ENCODE measurements around the gene MT1H. TPM values are rescaled to one million over a fixed set of nuclear protein-coding genes. Genes with fewer than 3 reads are reported as not detected.

The MT1H gene
- total and polyA plus RNA-seq, 2 of the 13 experiments (the other 11 are each of a cell fraction or from before 2014, with no cell fraction given): 0.60 TPM; not detected in 1

GRCh38 chr16:56645838-56646237, 23.8 kb upstream of the MT1H start:
- FAIRE-seq: no peak
- intact Hi-C loops (cut with micrococcal nuclease; ENCODE audit: unreplicated experiment): no loop called here

More at GRCh38 chr16:56645838-56646237, 23.8 kb upstream of the MT1H start:
- whole genome bisulfite sequencing (ENCODE audit: low lambda C conversion rate): 0% methylated on average over 1 of the region's 1 CpG
- in situ Hi-C loops (cut with HindIII; ENCODE audit: extremely low pct_ligation_motif_present, low pct_unique_long_range_greater_than_20kb): no loop called here
- POLR2A ChIA-PET: no interaction called here
- BruUV-seq (replicated peaks): no TSS peak
- Histone ChIP-seq H2AFZ (ENCODE audit: low read length) (no peak overlapping the region), H3K27ac (ENCODE audit: extremely low read length, insufficient read depth, low read length) (no peak overlapping the region), H3K9me3 (ENCODE audit: low read length) (no peaks in the 10 kb centered on the region), H3K4me1 (ENCODE audit: insufficient read depth, low read length) (peaks cover 40% of the 10 kb centered on the region), H3K4me2 (ENCODE audit: low read depth, low read length) (no peak overlapping the region), H3K4me3 (replicated peaks in 1 of 3; ENCODE audit: insufficient read depth in 1 of 3, low read depth in 2 of 3, low read length in 3 of 3) (no peak overlapping the region), H3K9ac (ENCODE audit: insufficient read depth, low read depth, low read length) (no peak overlapping the region), H3K79me2 (ENCODE audit: insufficient read depth, low read length) (no peaks in the 10 kb centered on the region), H3K27me3 (ENCODE audit: control insufficient read depth in 1 of 2, insufficient read depth in 2 of 2, low read length in 2 of 2) (peaks cover 9 to 42% of the 10 kb centered on the region in 2 experiments; a peak in 4 of 5 replicates), H3K36me3 (replicated peaks in 1 of 2; ENCODE audit: control insufficient read depth in 1 of 2, insufficient read depth in 2 of 2, low read length in 2 of 2) (no peaks in the 10 kb centered on the region), H4K20me1 (ENCODE audit: insufficient read depth, low read length) (no peaks in the 10 kb centered on the region)
- CTCF ChIA-PET (ENCODE audit: low intra/inter-chr PET ratio, low total read pairs): no interaction called here
- no peak for DNase-seq (ENCODE audit: low spot score)
- no peak for ATAC-seq
- TF ChIP-seq ZFP90 (CRISPR knock-in tag; IDR thresholded peaks at IDR 0.05; ENCODE audit: borderline replicate concordance) (no peak), ZNF18 (CRISPR knock-in tag; IDR thresholded peaks at IDR 0.05; ENCODE audit: insufficient replicate concordance) (no peak), ZNF746 (CRISPR knock-in tag; IDR thresholded peaks at IDR 0.05) (no peak), REST (IDR thresholded peaks at IDR 0.05; ENCODE audit: borderline replicate concordance in 1 of 2, low read depth in 1 of 2, low read length in 2 of 2) (0 out of 4 replicates have a peak, but pooled peaks of 1 of the 2 experiments have one; percentile 27), WIZ (CRISPR knock-in tag; IDR thresholded peaks at IDR 0.05) (no peak)

All from HepG2 (cell line).